Naive thymus-derived CD8-positive, alpha-beta T cell (primary cell): ENCODE data around the gene PIEZO2. TPM values are rescaled to one million over a fixed set of nuclear protein-coding genes. Genes with fewer than 3 reads are reported as not detected.

Experiments
- ATAC-seq, 2 donors: fragments of 150-1000 bp; cut with Tn5 transposase in 1 of 2; sonication (Bioruptor Pico), chemical (Tn5 transposase) in 1 of 2; 1 replicate in 1 of 2; 2 replicates in 1 of 2; pipeline ENCODE4 v1.10.0; 2021; ENCODE audit warnings: mild to moderate bottlenecking in 2 of 2, moderate library complexity in 2 of 2
- POLR2A ChIA-PET: fragments of 350-600 bp; sonication (Branson Sonifier 250); formaldehyde crosslinking; loops from one replicate; lab custom pipeline; 2021; ENCODE audit warnings: antibody characterized with exemption; lab: Charles Lee
- DNase-seq, 10 donors: peaks; one replicate each; pipeline versions ENCODE4 v3.0.0 to v3.0.0-alpha.2; 2020 to 2022
- H3K27ac Mint-ChIP-seq, 10 donors: one replicate each; pipeline ENCODE4 v1.8.0; 2020 to 2022; ENCODE audit warnings: mild to moderate bottlenecking in 10 of 10, mixed read lengths in 10 of 10, moderate library complexity in 4 of 10, inconsistent platforms in 1 of 10
- H3K27me3 Mint-ChIP-seq, 5 donors: one replicate each; pipeline ENCODE4 v1.8.0; 2021 to 2022; ENCODE audit warnings: mixed read lengths in 5 of 5
- H3K36me3 Mint-ChIP-seq, 3 donors: one replicate each; pipeline ENCODE4 v1.8.0; 2020 to 2022; ENCODE audit warnings: mixed read lengths in 3 of 3, mild to moderate bottlenecking in 2 of 3, inconsistent platforms in 1 of 3
- H3K4me1 Mint-ChIP-seq, 4 donors: one replicate each; pipeline ENCODE4 v1.8.0; 2021 to 2022; ENCODE audit warnings: mixed read lengths in 4 of 4
- H3K4me3 Mint-ChIP-seq, 10 donors: one replicate each; pipeline ENCODE4 v1.8.0; 2020 to 2022; ENCODE audit warnings: mild to moderate bottlenecking in 10 of 10, mixed read lengths in 10 of 10, moderate library complexity in 6 of 10, inconsistent platforms in 1 of 10
- H3K9me3 Mint-ChIP-seq, 9 donors: one replicate each; pipeline ENCODE4 v1.8.0; 2020 to 2022; ENCODE audit warnings: mixed read lengths in 9 of 9, mild to moderate bottlenecking in 3 of 9, inconsistent platforms in 1 of 9, moderate library complexity in 1 of 9
- polyA plus RNA-seq, 3 donors: library from polyadenylated mRNA; unstranded; fragments of 300-500 nt; fragmentation: Illumina TruSeq; gene quantifications; one replicate each; pipeline ENCODE4 v1.2.3, GENCODE V29; 2021
- total RNA-seq, 8 experiments: library from RNA in 2 of 8; stranded (reverse) in 2 of 8; gene quantifications; one replicate each; pipeline ENCODE4 v1.2.3 and lab custom pipeline; 2021 to 2026

PIEZO2 gene
- total and polyA plus RNA-seq, 5 experiments from 2014 or later, result not detected

- Mint-ChIP-seq H3K9me3 (peaks cover 0 to 7% (median 0%) of the 10 kb centered on the region in 9 donors), H3K4me3 (no peak overlapping the region), H3K36me3 (no peaks in the 10 kb centered on the region), H3K4me1 (no peaks in the 10 kb centered on the region), H3K27me3 (peaks cover 7 to 22% (median 9%) of the 10 kb centered on the region in 5 donors), H3K27ac (no peak overlapping the region)
- ATAC-seq (no peak), DNase-seq (no peak)
- POLR2A ChIA-PET, result no interaction called here
These were observed 379.1 kb downstream of the PIEZO2 start for GRCh38 chr18:10770264-10770663.

DNA sequence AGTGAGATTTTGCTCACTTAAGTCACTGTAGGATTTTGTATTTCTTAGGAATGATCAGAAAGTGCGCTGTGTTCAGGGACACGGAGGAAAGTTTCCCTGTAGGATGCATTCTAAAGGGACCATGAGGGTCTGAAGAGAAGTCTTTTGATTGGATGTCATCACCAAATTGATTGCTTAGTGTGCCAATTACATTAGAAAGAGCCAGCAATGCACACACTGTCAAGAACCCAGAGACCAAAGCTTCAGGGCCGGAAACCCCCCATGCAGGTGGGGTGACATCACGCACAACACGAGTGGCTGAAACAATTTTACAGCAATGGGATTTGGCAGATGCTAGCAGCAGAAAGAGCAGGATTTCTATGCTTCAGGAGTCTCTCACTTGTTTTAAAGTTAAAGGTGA, 381.1 kb downstream of the PIEZO2 start:
- no peak for ATAC-seq
- H3K36me3 Mint-ChIP-seq, result no peaks in the 10 kb centered on the region
- DNase-seq, result no peak
- POLR2A ChIA-PET, result no interaction called here
- H3K27ac Mint-ChIP-seq, result no peak overlapping the region
- H3K27me3 Mint-ChIP-seq, result peaks cover 2 to 25% (median 5%) of the 10 kb centered on the region in 5 donors
- peaks cover 0 to 7% (median 0%) of the 10 kb centered on the region in 9 donors for H3K9me3 Mint-ChIP-seq
- no peak overlapping the region for H3K4me3 Mint-ChIP-seq
- H3K4me1 Mint-ChIP-seq, result no peaks in the 10 kb centered on the region

DNA sequence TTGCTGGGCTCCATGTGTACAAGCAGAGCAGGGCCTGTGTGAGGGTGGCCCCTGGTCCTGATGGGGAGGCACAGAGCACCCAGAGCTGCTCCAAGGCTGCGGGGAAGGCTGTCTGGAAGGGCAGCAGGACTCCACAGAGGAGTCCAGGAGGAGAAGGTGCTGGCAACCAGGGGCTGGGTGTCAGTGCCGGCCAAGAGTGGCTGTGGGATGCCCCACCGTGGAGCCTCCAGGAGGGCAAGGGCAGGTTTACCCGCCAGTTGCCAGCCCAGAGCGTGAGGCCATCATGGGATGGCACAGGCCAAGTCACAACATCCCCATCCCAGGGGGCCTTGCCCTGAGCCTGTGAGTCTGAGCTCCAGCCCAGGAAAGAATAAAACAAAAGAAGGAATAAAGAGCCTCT, 381.7 kb downstream of the PIEZO2 start:
- no peak for ATAC-seq
- Mint-ChIP-seq H3K9me3 (peaks cover 0 to 7% (median 0%) of the 10 kb centered on the region in 9 donors), H3K4me1 (no peaks in the 10 kb centered on the region), H3K4me3 (no peak overlapping the region), H3K27ac (no peak overlapping the region), H3K27me3 (peaks cover 4 to 25% (median 6%) of the 10 kb centered on the region in 5 donors), H3K36me3 (no peaks in the 10 kb centered on the region)
- POLR2A ChIA-PET, result no interaction called here
- DNase-seq, result no peak

- H3K27ac Mint-ChIP-seq, result no peak overlapping the region
- H3K4me3 Mint-ChIP-seq, result no peak overlapping the region
These were observed 388.4 kb downstream of the PIEZO2 start for GRCh38 chr18:10760986-10761385.

GRCh38 chr18:10759241-10759640, 390.1 kb downstream of the PIEZO2 start:
- DNase-seq (no peak), ATAC-seq (no peak)
- Mint-ChIP-seq H3K27me3 (peaks cover 0 to 7% (median 1%) of the 10 kb centered on the region in 5 donors), H3K4me1 (no peaks in the 10 kb centered on the region), H3K4me3 (no peak overlapping the region), H3K36me3 (no peaks in the 10 kb centered on the region), H3K27ac (no peak overlapping the region), H3K9me3 (no peaks in the 10 kb centered on the region)
- POLR2A ChIA-PET, result interaction anchor here (0.7 kb wide), 1 partner anchor 13 kb away, joined by 4 read pairs; no protein-coding TSS in a partner anchor

More at GRCh38 chr18:10760986-10761385, 388.4 kb downstream of the PIEZO2 start:
- no peak for ATAC-seq
- Mint-ChIP-seq H3K36me3 (no peaks in the 10 kb centered on the region), H3K27me3 (peaks cover 2 to 15% (median 6%) of the 10 kb centered on the region in 5 donors), H3K4me1 (no peaks in the 10 kb centered on the region), H3K9me3 (no peaks in the 10 kb centered on the region)
- POLR2A ChIA-PET, result no interaction called here
- DNase-seq, result no peak

- no peak overlapping the region for H3K4me3 Mint-ChIP-seq
- no peaks in the 10 kb centered on the region for H3K36me3 Mint-ChIP-seq
- no peaks in the 10 kb centered on the region for H3K27me3 Mint-ChIP-seq
- H3K9me3 Mint-ChIP-seq, result no peaks in the 10 kb centered on the region
- no peaks in the 10 kb centered on the region for H3K4me1 Mint-ChIP-seq
- ATAC-seq (no peak), DNase-seq (no peak)
- H3K27ac Mint-ChIP-seq, result no peak overlapping the region
- POLR2A ChIA-PET, result no interaction called here
These were observed 391.4 kb downstream of the PIEZO2 start for GRCh38 chr18:10757946-10758345.

DNA sequence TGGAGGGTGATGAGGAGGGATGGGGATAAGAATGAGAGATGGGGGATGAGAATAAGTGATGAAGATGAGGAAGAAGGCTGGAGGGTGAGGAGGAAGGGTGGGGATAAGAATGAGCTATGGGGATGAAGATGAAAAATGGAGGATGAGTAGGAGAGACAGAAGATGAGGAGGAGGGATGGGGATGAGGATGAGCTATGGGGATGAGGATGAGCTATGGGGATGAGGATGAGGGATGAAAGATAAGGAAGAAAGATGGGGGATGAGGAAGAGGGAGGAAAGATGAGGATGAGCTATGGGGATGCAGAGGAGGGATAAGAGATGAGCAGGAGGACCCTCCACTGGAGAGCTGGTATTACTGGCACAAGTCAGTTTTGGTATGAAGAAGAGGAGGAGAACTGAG, 392.0 kb downstream of the PIEZO2 start:
- Mint-ChIP-seq H3K4me1 (no peaks in the 10 kb centered on the region), H3K27ac (no peak overlapping the region), H3K9me3 (no peaks in the 10 kb centered on the region), H3K36me3 (no peaks in the 10 kb centered on the region), H3K27me3 (peaks cover 0 to 5% (median 0%) of the 10 kb centered on the region in 5 donors), H3K4me3 (no peak overlapping the region)
- POLR2A ChIA-PET, result no interaction called here
- ATAC-seq, result no peak
- no peak for DNase-seq

GRCh38 chr18:10755855-10756254, 393.5 kb downstream of the PIEZO2 start:
- POLR2A ChIA-PET, result no interaction called here
- H3K9me3 Mint-ChIP-seq, result no peaks in the 10 kb centered on the region
- ATAC-seq (no peak), DNase-seq (no peak)
- no peak overlapping the region for H3K4me3 Mint-ChIP-seq
- H3K27me3 Mint-ChIP-seq, result peaks cover 0 to 5% (median 0%) of the 10 kb centered on the region in 5 donors
- H3K4me1 Mint-ChIP-seq, result no peaks in the 10 kb centered on the region
- H3K36me3 Mint-ChIP-seq, result no peaks in the 10 kb centered on the region
- H3K27ac Mint-ChIP-seq, result no peak overlapping the region

DNA sequence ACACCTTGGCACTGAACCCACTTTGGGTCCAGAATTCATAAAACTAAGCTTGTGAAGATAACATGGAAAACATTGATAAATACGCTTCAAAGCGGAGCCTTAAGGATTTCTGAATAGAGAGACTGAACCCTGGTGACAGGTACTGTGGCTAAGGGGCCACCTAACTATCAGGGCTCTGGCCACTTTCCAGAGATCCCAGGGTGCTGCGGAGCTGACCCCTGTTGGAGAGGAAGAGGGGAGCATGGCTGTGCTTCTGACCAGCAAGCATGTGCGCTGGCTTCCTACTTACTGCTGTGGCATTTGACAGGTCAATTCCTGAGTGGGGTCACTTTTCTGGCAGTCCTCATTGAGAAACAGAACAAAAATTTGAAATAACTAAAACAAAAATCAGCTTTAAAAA, 395.2 kb downstream of the PIEZO2 start:
- no peak overlapping the region for H3K27ac Mint-ChIP-seq
- DNase-seq (no peak), ATAC-seq (no peak)
- no peak overlapping the region for H3K4me3 Mint-ChIP-seq
- POLR2A ChIA-PET, result no interaction called here
- no peaks in the 10 kb centered on the region for H3K4me1 Mint-ChIP-seq
- peaks cover 0 to 5% (median 0%) of the 10 kb centered on the region in 5 donors for H3K27me3 Mint-ChIP-seq
- H3K36me3 Mint-ChIP-seq, result no peaks in the 10 kb centered on the region
- H3K9me3 Mint-ChIP-seq, result no peaks in the 10 kb centered on the region

- DNase-seq (no peak), ATAC-seq (no peak)
- POLR2A ChIA-PET, result no interaction called here
- Mint-ChIP-seq H3K27me3 (peaks cover 0 to 5% (median 0%) of the 10 kb centered on the region in 5 donors), H3K4me3 (no peak overlapping the region), H3K36me3 (no peaks in the 10 kb centered on the region), H3K4me1 (no peaks in the 10 kb centered on the region), H3K27ac (no peak overlapping the region), H3K9me3 (no peaks in the 10 kb centered on the region)
These were observed 397.0 kb downstream of the PIEZO2 start for GRCh38 chr18:10752382-10752781.

DNA sequence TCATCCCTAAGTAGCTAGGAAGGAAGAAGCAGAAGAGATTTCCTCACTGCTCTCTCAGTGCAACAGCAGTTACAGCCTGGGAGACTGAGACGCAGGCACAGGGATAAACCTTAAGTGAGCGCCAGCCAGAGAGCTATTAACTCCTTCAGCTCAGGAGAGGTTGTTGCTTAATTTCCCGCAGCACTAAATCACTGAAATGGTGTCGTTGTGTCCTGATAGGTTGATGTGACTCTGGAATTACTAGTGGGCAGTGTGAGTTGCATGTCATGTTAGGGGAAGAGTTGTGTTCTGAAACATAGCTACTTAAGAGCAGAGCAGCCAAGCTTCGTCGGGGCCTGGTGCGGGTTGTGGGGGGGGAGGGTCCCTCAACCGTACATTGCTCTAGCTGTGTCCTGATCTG, 397.7 kb downstream of the PIEZO2 start:
- POLR2A ChIA-PET, result no interaction called here
- no peak overlapping the region for H3K27ac Mint-ChIP-seq
- no peaks in the 10 kb centered on the region for H3K36me3 Mint-ChIP-seq
- H3K9me3 Mint-ChIP-seq, result no peaks in the 10 kb centered on the region
- H3K4me3 Mint-ChIP-seq, result no peak overlapping the region
- ATAC-seq (no peak), DNase-seq (no peak)
- H3K27me3 Mint-ChIP-seq, result peaks cover 0 to 5% (median 0%) of the 10 kb centered on the region in 5 donors
- no peaks in the 10 kb centered on the region for H3K4me1 Mint-ChIP-seq

DNA sequence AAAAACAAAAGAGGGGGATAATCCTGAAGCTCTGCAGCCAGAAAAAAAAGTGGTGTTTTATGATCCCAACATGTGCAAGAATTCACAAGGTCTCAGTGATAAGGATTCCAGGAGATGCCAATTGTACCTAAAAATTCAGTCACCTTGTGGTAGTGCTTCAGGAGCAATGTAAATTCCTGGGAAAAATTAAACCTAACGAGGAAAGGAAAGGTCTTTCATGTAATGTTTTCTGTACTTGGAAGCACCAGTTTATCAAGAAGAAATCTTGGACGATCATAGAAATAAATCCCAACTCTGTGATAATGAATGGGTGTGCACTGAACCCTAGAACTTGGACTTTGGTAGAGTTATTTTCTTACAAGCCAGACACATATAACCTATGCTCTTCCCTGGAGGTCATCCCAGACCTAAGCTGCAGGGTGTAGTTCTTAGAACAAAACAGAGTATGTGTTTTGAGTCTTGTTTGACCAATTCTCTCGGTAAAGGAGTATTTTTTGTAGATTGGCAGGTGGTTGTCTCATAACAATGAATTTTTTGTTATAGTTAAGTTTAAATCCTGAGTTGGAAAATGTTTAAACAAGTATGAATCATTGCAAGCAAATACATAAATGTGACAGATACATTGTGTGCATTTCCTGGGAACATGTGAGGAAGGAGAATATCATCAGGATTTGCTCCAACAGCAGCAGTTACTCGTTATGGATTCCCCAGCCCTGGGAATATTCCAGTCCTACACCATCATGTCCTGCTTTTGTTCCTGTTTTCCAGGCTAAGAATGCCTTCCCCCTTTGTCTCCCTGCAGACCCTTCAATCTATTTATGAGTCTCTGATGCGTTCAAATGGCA, 399.0 kb downstream of the PIEZO2 start:
- POLR2A ChIA-PET, result no interaction called here
- no peaks in the 10 kb centered on the region for H3K36me3 Mint-ChIP-seq
- no peak for DNase-seq
- no peak overlapping the region for H3K4me3 Mint-ChIP-seq
- ATAC-seq, result no peak
- no peak overlapping the region for H3K27ac Mint-ChIP-seq
- no peaks in the 10 kb centered on the region for H3K4me1 Mint-ChIP-seq
- H3K9me3 Mint-ChIP-seq, result no peaks in the 10 kb centered on the region
- H3K27me3 Mint-ChIP-seq, result peaks cover 0 to 5% (median 0%) of the 10 kb centered on the region in 5 donors

GRCh38 chr18:10748641-10749040, 400.7 kb downstream of the PIEZO2 start:
- ATAC-seq (no peak), DNase-seq (no peak)
- H3K27me3 Mint-ChIP-seq, result peaks cover 0 to 5% (median 0%) of the 10 kb centered on the region in 5 donors
- peaks cover 0 to 3% (median 0%) of the 10 kb centered on the region in 4 donors for H3K4me1 Mint-ChIP-seq
- POLR2A ChIA-PET, result no interaction called here
- H3K36me3 Mint-ChIP-seq, result no peaks in the 10 kb centered on the region
- H3K9me3 Mint-ChIP-seq, result no peaks in the 10 kb centered on the region
- H3K27ac Mint-ChIP-seq, result no peak overlapping the region
- no peak overlapping the region for H3K4me3 Mint-ChIP-seq
